Psoas muscle (tissue), 8 donors: ENCODE measurements around the gene KAZN. TPM values are rescaled to one million over a fixed set of nuclear protein-coding genes. Genes with fewer than 3 reads are reported as not detected.

Experiments
- ATAC-seq, 4 donors: fragments of 200-7000 bp; cut with Tn5 transposase; one replicate each; pipeline ENCODE4 v1.9.1; 2020; ENCODE audit warnings: moderate library complexity in 3 of 4, mild to moderate bottlenecking in 2 of 4
- DNase-seq, 2 donors: peaks; one replicate each; pipeline ENCODE4 v3.0.0-alpha.2; 2020
- H3K27ac ChIP-seq: fragments of 200-600 bp; one replicate; pipeline ENCODE4 v1.8.0; 2022
- H3K27me3 ChIP-seq, 3 donors: fragments of 200-600 bp in 1 of 3; one replicate each; pipeline versions ENCODE4 v1.6.1 to v1.8.0; 2013 to 2022; ENCODE audit warnings: low read length in 2 of 3, mild to moderate bottlenecking in 2 of 3, moderate library complexity in 1 of 3; ENCODE audit not compliant: insufficient read depth in 3 of 3
- H3K36me3 ChIP-seq, 2 donors: fragments of 200-600 bp in 1 of 2; one replicate each; pipeline versions ENCODE4 v1.6.1 to v1.8.0; 2013 to 2022; ENCODE audit warnings: low read depth in 1 of 2, mild to moderate bottlenecking in 1 of 2, moderate library complexity in 1 of 2; ENCODE audit not compliant: insufficient read depth in 1 of 2
- H3K4me1 ChIP-seq: fragments of 200-600 bp; one replicate; pipeline ENCODE4 v1.8.0; 2022
- H3K4me3 ChIP-seq: fragments of 200-600 bp; one replicate; pipeline ENCODE4 v1.8.0; 2022; ENCODE audit warnings: mild to moderate bottlenecking
- H3K9me3 ChIP-seq: fragments of 200-600 bp; one replicate; pipeline ENCODE4 v1.8.0; 2022
- CTCF ChIP-seq: fragments of 200-600 bp; IDR thresholded peaks from one replicate; pipeline ENCODE4 v1.8.0; 2022; ENCODE audit warnings: antibody characterized with exemption
- WGBS, 3 donors: extraction: QIAGEN DNeasy Blood & Tissue Kit; methylation state at CpG; one replicate each; pipeline versions ENCODE4 v1.1.6 to v1.1.7; 2013; 5-methylcytosine and 5-hydroxymethylcytosine counted together
- intact Hi-C, 2 donors: fragments of 100-400 bp; cut with DNase I; formaldehyde crosslinking; loops; one replicate each; pipeline versions ENCODE4 v1.11.0 to v1.14.2; 2022
- polyA plus RNA-seq, 3 donors: library from polyadenylated mRNA; stranded (reverse); fragments of 200-250 nt; gene quantifications; one replicate each; pipeline ENCODE4 v1.2.3, GENCODE V29; 2013
- total RNA-seq, 4 donors: library from RNA; stranded (reverse); fragmentation: NEBNext Ultra II Directional in 2 of 4; extraction: Animal tissue kit (Norgen Biotek cat#: 25700) in 2 of 4; gene quantifications; one replicate each; pipeline versions ENCODE4 v1.2.1 to v1.2.4, GENCODE V29; 2021 to 2023
- donor health status: healthy with polysubstance abuse.
- donor health status: DM: no; HTN: no; CAD: no; lungs with moderate emphysema.
- donor health status: Bipolar disorder and iron deficiency.
- donor health status: healthy.
- donor health status: DM: yes; HTN: yes; CAD: no.
- donor health status: DM: no; HTN: no; CAD: no.
- donor health status: DM: no; HTN: no; CAD: no.
- donor health status: DM: yes; HTN: yes; CAD: no.

Gene KAZN
- total and polyA plus RNA-seq, 7 donors: 0.23 to 2.3 (median 0.97) TPM

GRCh38 chr1:15035236-15035635 is 436.8 kb downstream of the KAZN start:
- WGBS, 3 donors: 92 to 97% (median 96%) methylated on average over 3 of the region's 3 CpGs
- ATAC-seq: no peak

GRCh38 chr1:15036101-15036500 is 437.6 kb downstream of the KAZN start:
- H3K27ac ChIP-seq: no peak overlapping the region
- H3K9me3 ChIP-seq: no peaks in the 10 kb centered on the region
- intact Hi-C loops: no loop called here
- TF ChIP-seq CTCF: no peak
- H3K4me1 ChIP-seq: no peaks in the 10 kb centered on the region
- WGBS, 3 donors: 72 to 84% (median 81%) methylated on average over 7 to 10 of the region's 10 CpGs
- no peak for ATAC-seq
- H3K4me3 ChIP-seq: no peak overlapping the region
- no peak for DNase-seq
- H3K36me3 ChIP-seq: no peaks in the 10 kb centered on the region
- H3K27me3 ChIP-seq: peaks cover 0 to 1% (median 0%) of the 10 kb centered on the region in 3 donors

More at GRCh38 chr1:15035236-15035635, 436.8 kb downstream of the KAZN start:
- Histone ChIP-seq H3K27me3 (peaks cover 0 to 1% (median 0%) of the 10 kb centered on the region in 3 donors), H3K27ac (no peak overlapping the region), H3K4me3 (no peak overlapping the region), H3K9me3 (no peaks in the 10 kb centered on the region), H3K4me1 (no peaks in the 10 kb centered on the region), H3K36me3 (no peaks in the 10 kb centered on the region)
- TF ChIP-seq CTCF: no peak
- intact Hi-C loops: no loop called here
- DNase-seq: no peak

- no peaks in the 10 kb centered on the region for H3K9me3 ChIP-seq
- intact Hi-C loops: no loop called here
- DNase-seq (no peak), ATAC-seq (no peak)
- peaks cover 0 to 1% (median 0%) of the 10 kb centered on the region in 3 donors for H3K27me3 ChIP-seq
- WGBS, 3 donors: 85 to 89% (median 87%) methylated on average over 6 to 7 of the region's 7 CpGs
- no peak overlapping the region for H3K27ac ChIP-seq
- TF ChIP-seq CTCF: no peak
- no peaks in the 10 kb centered on the region for H3K4me1 ChIP-seq
- H3K36me3 ChIP-seq: no peaks in the 10 kb centered on the region
- no peak overlapping the region for H3K4me3 ChIP-seq
Measured at GRCh38 chr1:15038232-15039016, 439.9 kb downstream of the KAZN start.

GRCh38 chr1:15039017-15039648 is 440.6 kb downstream of the KAZN start:
- no peak for TF ChIP-seq CTCF
- no peak for ATAC-seq
- no peaks in the 10 kb centered on the region for H3K36me3 ChIP-seq
- no peak for DNase-seq
- H3K9me3 ChIP-seq: no peaks in the 10 kb centered on the region
- intact Hi-C loops: no loop called here
- 80 to 89% (median 86%) methylated on average over 9 of the region's 9 CpGs for WGBS, 3 donors
- no peak overlapping the region for H3K4me3 ChIP-seq
- peaks cover 0 to 1% (median 0%) of the 10 kb centered on the region in 3 donors for H3K27me3 ChIP-seq
- H3K4me1 ChIP-seq: no peaks in the 10 kb centered on the region
- H3K27ac ChIP-seq: no peak overlapping the region
